Esophagus squamous epithelium (tissue), 5 donors: ENCODE results near the gene GSTM3. TPM values are rescaled to one million over a fixed set of nuclear protein-coding genes. Genes with fewer than 3 reads are reported as not detected.
"Not testable (repeated sequence)": the region's sequence is repeated elsewhere in the genome, so short reads cannot be mapped to it uniquely, and the experiment has no call there.

ENCODE experiments used
- DNase-seq: peaks from one replicate; lab custom pipeline; 2025; lab: John Stamatoyannopoulos, UW
- H3K27ac ChIP-seq, 4 donors: fragments of 200-600 bp; sonication (generic); one replicate each; pipeline ENCODE4 v1.5.1; 2016 to 2019; ENCODE audit warnings: mild to moderate bottlenecking in 1 of 4
- H3K27me3 ChIP-seq, 4 donors: fragments of 200-600 bp; sonication (generic); 1 replicate in 3 of 4; 2 replicates in 1 of 4; pipeline versions ENCODE4 v1.5.1 to v1.6.0; 2017 to 2021; ENCODE audit warnings: antibody characterized with exemption in 1 of 4
- H3K36me3 ChIP-seq, 3 donors: fragments of 200-600 bp; sonication (generic); one replicate each; pipeline ENCODE4 v1.5.1; 2016 to 2019
- H3K4me1 ChIP-seq, 3 donors: fragments of 200-600 bp; sonication (generic); one replicate each; pipeline ENCODE4 v1.5.1; 2017 to 2019
- H3K4me3 ChIP-seq, 4 donors: fragments of 200-600 bp; sonication (generic); 1 replicate in 3 of 4; 2 replicates in 1 of 4; pipeline ENCODE4 v1.5.1; 2016 to 2019; ENCODE audit warnings: mild to moderate bottlenecking in 2 of 4, moderate library complexity in 1 of 4
- H3K9me3 ChIP-seq, 3 donors: fragments of 200-600 bp; sonication (generic); one replicate each; pipeline ENCODE4 v1.5.1; 2016 to 2019
- CTCF ChIP-seq, 6 experiments: fragments of 450-650 bp in 4 of 6; fragments of 200-600 bp in 2 of 6; sonication (generic) in 2 of 6; IDR thresholded peaks; one replicate each; pipeline ENCODE4 v1.5.1; 2016 to 2019; ENCODE audit warnings: antibody characterized with exemption in 6 of 6, mild to moderate bottlenecking in 4 of 6, moderate library complexity in 4 of 6
- POLR2A ChIP-seq, 4 donors: fragments of 450-650 bp; IDR thresholded peaks; one replicate each; pipeline ENCODE4 v1.6.1; 2017; ENCODE audit warnings: antibody characterized with exemption in 4 of 4, mild to moderate bottlenecking in 4 of 4, moderate library complexity in 3 of 4
- WGBS, 2 donors: methylation state at CpG; one replicate each; pipeline ENCODE4 v1.1.5; 2018; 5-methylcytosine and 5-hydroxymethylcytosine counted together
- intact Hi-C: fragments of 100-400 bp; cut with DNase I; formaldehyde crosslinking; loops from one replicate; pipeline ENCODE4 v1.15.0; 2022
- total RNA-seq, 4 donors: library from RNA; depleted of rRNA; stranded (reverse); fragments of >200 nt; gene quantifications; one replicate each; pipeline ENCODE4 v1.1.0, GENCODE V29; 2016
- donor health status: DM: yes; HTN: yes; CAD: no.

GSTM3 gene
- total RNA-seq, 4 donors from 2014 or later = 86.2 to 273 (median 150) TPM

- Histone ChIP-seq H3K27ac (no peak overlapping the region), H3K4me1 (no peaks in the 10 kb centered on the region), H3K36me3 (no peaks in the 10 kb centered on the region), H3K9me3 (peaks cover 0 to 26% (median 0%) of the 10 kb centered on the region in 3 donors), H3K4me3 (no peak overlapping the region), H3K27me3 (no peaks in the 10 kb centered on the region)
- DNase-seq = no peak
- TF ChIP-seq CTCF (IDR thresholded peaks at IDR 0.05) (no peak), POLR2A (IDR thresholded peaks at IDR 0.05) (no peak)
- 79 to 83% methylated on average over 4 of the region's 4 CpGs for WGBS, 2 donors
- intact Hi-C loops = no loop called here
Observed at GRCh38 chr1:109705411-109705810, 35.4 kb downstream of the GSTM3 start.

- 71 to 83% methylated on average over 8 of the region's 8 CpGs for WGBS, 2 donors
Observed at GRCh38 chr1:109704173-109704572, 36.7 kb downstream of the GSTM3 start.

GRCh38 chr1:109702940-109703339 is 37.9 kb downstream of the GSTM3 start:
- H3K4me1 ChIP-seq, DNase-seq, H3K4me3 ChIP-seq, H3K36me3 ChIP-seq, H3K27ac ChIP-seq, H3K27me3 ChIP-seq, intact Hi-C loops: not testable (repeated sequence)
- WGBS, 2 donors = 90 to 91% methylated on average over 3 of the region's 3 CpGs
- peaks cover 0 to 11% (median 0%) of the 10 kb centered on the region in 3 donors for H3K9me3 ChIP-seq

More at GRCh38 chr1:109704173-109704572, 36.7 kb downstream of the GSTM3 start:
- TF ChIP-seq POLR2A (IDR thresholded peaks at IDR 0.05) (no peak), CTCF (IDR thresholded peaks at IDR 0.05) (no peak)
- Histone ChIP-seq H3K27me3 (no peaks in the 10 kb centered on the region), H3K36me3 (no peaks in the 10 kb centered on the region), H3K4me3 (no peak overlapping the region), H3K9me3 (peaks cover 0 to 23% (median 0%) of the 10 kb centered on the region in 3 donors), H3K4me1 (no peaks in the 10 kb centered on the region), H3K27ac (no peak overlapping the region)
- intact Hi-C loops = no loop called here
- DNase-seq = no peak

GRCh38 chr1:109697861-109698260 is 43.0 kb downstream of the GSTM3 start:
- H3K9me3 ChIP-seq, H3K36me3 ChIP-seq, DNase-seq, H3K27me3 ChIP-seq, H3K4me1 ChIP-seq, H3K4me3 ChIP-seq, intact Hi-C loops: not testable (repeated sequence)
- no CpG with 5 or more reads among the region's 4 CpGs for WGBS, 2 donors
- H3K27ac ChIP-seq = peak overlapping the region in 1 of 4 donors; percentile 49

GRCh38 chr1:109697066-109697465 is 43.8 kb downstream of the GSTM3 start:
- no peaks in the 10 kb centered on the region for H3K4me1 ChIP-seq
- TF ChIP-seq POLR2A (IDR thresholded peaks at IDR 0.05) (no peak), CTCF (IDR thresholded peaks at IDR 0.05) (no peak)
- intact Hi-C loops = no loop called here
- no peaks in the 10 kb centered on the region for H3K9me3 ChIP-seq
- no peak overlapping the region for H3K4me3 ChIP-seq
- H3K27me3 ChIP-seq = no peaks in the 10 kb centered on the region
- no peak for DNase-seq
- WGBS, 2 donors = 76% methylated on average over 4 of the region's 4 CpGs; no CpG with 5 or more reads in 1 of the 2 donors
- no peaks in the 10 kb centered on the region for H3K36me3 ChIP-seq
- no peak overlapping the region for H3K27ac ChIP-seq

GRCh38 chr1:109695138-109695537 is 45.7 kb downstream of the GSTM3 start:
- H3K4me1 ChIP-seq, H3K27ac ChIP-seq, intact Hi-C loops, H3K36me3 ChIP-seq, H3K4me3 ChIP-seq, DNase-seq, H3K9me3 ChIP-seq, H3K27me3 ChIP-seq: not testable (repeated sequence)
- 80% methylated on average over 2 of the region's 3 CpGs; no CpG with 5 or more reads in 1 of the 2 donors for WGBS, 2 donors

- 73% methylated on average over 3 of the region's 5 CpGs; no CpG with 5 or more reads in 1 of the 2 donors for WGBS, 2 donors
- H3K9me3 ChIP-seq, H3K27ac ChIP-seq, DNase-seq, H3K36me3 ChIP-seq, H3K27me3 ChIP-seq, H3K4me1 ChIP-seq, intact Hi-C loops, H3K4me3 ChIP-seq: not testable (repeated sequence)
Observed at GRCh38 chr1:109694400-109694799, 46.4 kb downstream of the GSTM3 start.
